Cardiac septum (tissue), 1 donor: Measurements from ENCODE around the gene CALU. TPM values are rescaled to one million over a fixed set of nuclear protein-coding genes. Genes with fewer than 3 reads are reported as not detected.

ENCODE experiments used
- DNase-seq: peaks from one replicate; pipeline ENCODE4 v3.0.0-alpha.2; 2020; ENCODE audit warnings: low spot score
- intact Hi-C: fragments of 100-400 bp; cut with DNase I; formaldehyde crosslinking; loops from one replicate; pipeline ENCODE4 v1.14.0; 2022
- total RNA-seq: library from RNA; stranded (reverse); fragmentation: NEBNext Ultra II Directional; extraction: Animal tissue kit (Norgen Biotek cat#: 25700); gene quantifications from one replicate; pipeline ENCODE4 v1.2.1, GENCODE V29; 2021
- donor health status: DM: no; HTN: no; CAD: no.

The CALU gene
- total RNA-seq, 1 donor from 2014 or later = 326 TPM

- no peak for DNase-seq
- intact Hi-C loops = no loop called here
Measured at GRCh38 chr7:128796327-128796726, 57.2 kb downstream of the CALU start.

GRCh38 chr7:128799451-128799850 lies 60.3 kb downstream of the CALU start:
- intact Hi-C loops = no loop called here
- DNase-seq = no peak

GRCh38 chr7:128800567-128800966 lies 61.4 kb downstream of the CALU start:
- intact Hi-C loops = no loop called here
- DNase-seq = no peak

GRCh38 chr7:128801003-128801402 lies 61.8 kb downstream of the CALU start:
- intact Hi-C loops = no loop called here
- DNase-seq = no peak

- intact Hi-C loops = no loop called here
- DNase-seq = no peak
Measured at GRCh38 chr7:128801667-128802418, 62.7 kb downstream of the CALU start.

- intact Hi-C loops = no loop called here
Measured at GRCh38 chr7:128804484-128804883, 65.3 kb downstream of the CALU start.

GRCh38 chr7:128805225-128805624 lies 66.1 kb downstream of the CALU start:
- DNase-seq = no peak
- intact Hi-C loops = no loop called here

More at GRCh38 chr7:128804484-128804883, 65.3 kb downstream of the CALU start:
- DNase-seq = no peak

- intact Hi-C loops = no loop called here
- no peak for DNase-seq
Measured at GRCh38 chr7:128807191-128807590, 68.0 kb downstream of the CALU start.

GRCh38 chr7:128809363-128809762 lies 70.2 kb downstream of the CALU start:
- intact Hi-C loops = no loop called here

GRCh38 chr7:128810473-128810872 lies 71.3 kb downstream of the CALU start:
- intact Hi-C loops = no loop called here
- no peak for DNase-seq

More at GRCh38 chr7:128809363-128809762, 70.2 kb downstream of the CALU start:
- DNase-seq = no peak

GRCh38 chr7:128810997-128811396 lies 71.8 kb downstream of the CALU start:
- DNase-seq = no peak
- intact Hi-C loops = no loop called here

- intact Hi-C loops = no loop called here
- DNase-seq = no peak
Measured at GRCh38 chr7:128811631-128812430, 72.7 kb downstream of the CALU start.

- intact Hi-C loops = no loop called here
- DNase-seq = no peak
Measured at GRCh38 chr7:128812514-128813168, 73.5 kb downstream of the CALU start.

- intact Hi-C loops = no loop called here
- DNase-seq = no peak
Measured at GRCh38 chr7:128814499-128814898, 75.3 kb downstream of the CALU start.

- intact Hi-C loops = no loop called here
- no peak for DNase-seq
Measured at GRCh38 chr7:128815289-128815942, 76.3 kb downstream of the CALU start.

- DNase-seq = no peak
- intact Hi-C loops = no loop called here
Measured at GRCh38 chr7:128818694-128819093, 79.5 kb downstream of the CALU start.
